ENCODE data around the gene DMBT1.

DMBT1 gene

GRCh38 chr10:122560279-122560804 is at the start of gene DMBT1:
DMBT1 (plus strand) TSS chr10:122560754; CDS start chr10:122560771, 17 bp downstream.
- H3K9me3 Mint-ChIP-seq: no peaks in the 10 kb centered on the region
- DNase-seq (ENCODE audit: low spot score in 2 of 2) (no peak), ATAC-seq (no peak)
- no peaks in the 10 kb centered on the region for H3K36me3 Mint-ChIP-seq
- peaks cover 32% of the 10 kb centered on the region for H3K4me1 Mint-ChIP-seq
- H3K27ac Mint-ChIP-seq: peak within 1 kb of the TSS; percentile 72
- no peak within 1 kb of the TSS for H3K4me3 Mint-ChIP-seq

GRCh38 chr10:122513053-122513452 is 47.5 kb upstream of the DMBT1 start:
- H3K36me3 Mint-ChIP-seq: no peaks in the 10 kb centered on the region
- ATAC-seq (peak; percentile 58), DNase-seq (ENCODE audit: low spot score in 2 of 2) (no peak)
- no peaks in the 10 kb centered on the region for H3K9me3 Mint-ChIP-seq
- H3K4me3 Mint-ChIP-seq: no peak overlapping the region
- no peak overlapping the region for H3K27ac Mint-ChIP-seq
- peaks cover 34% of the 10 kb centered on the region for H3K4me1 Mint-ChIP-seq

GRCh38 chr10:122514045-122514840 is 46.3 kb upstream of the DMBT1 start:
- Mint-ChIP-seq H3K36me3 (peaks cover 5% of the 10 kb centered on the region), H3K4me1 (peaks cover 41% of the 10 kb centered on the region), H3K9me3 (no peaks in the 10 kb centered on the region), H3K27ac (no peak overlapping the region), H3K4me3 (no peak overlapping the region)
- ATAC-seq (no peak), DNase-seq (ENCODE audit: low spot score in 2 of 2) (no peak)

- DNase-seq (ENCODE audit: low spot score in 2 of 2) (no peak), ATAC-seq (no peak)
- Mint-ChIP-seq H3K9me3 (no peaks in the 10 kb centered on the region), H3K4me1 (peaks cover 39% of the 10 kb centered on the region), H3K4me3 (no peak overlapping the region), H3K27ac (no peak overlapping the region), H3K36me3 (peaks cover 6% of the 10 kb centered on the region)
Observed at GRCh38 chr10:122515022-122515424, 45.5 kb upstream of the DMBT1 start.

GRCh38 chr10:122515588-122516231 is 44.8 kb upstream of the DMBT1 start:
- DNase-seq (ENCODE audit: low spot score in 2 of 2) (peak; percentile 43 to 65), ATAC-seq (peak; percentile 92)
- Mint-ChIP-seq H3K9me3 (no peaks in the 10 kb centered on the region), H3K4me1 (peaks cover 39% of the 10 kb centered on the region), H3K27ac (peak overlapping the region; percentile 21), H3K4me3 (peak overlapping the region; percentile 38), H3K36me3 (peaks cover 6% of the 10 kb centered on the region)

- Mint-ChIP-seq H3K9me3 (no peaks in the 10 kb centered on the region), H3K36me3 (peaks cover 6% of the 10 kb centered on the region), H3K4me3 (no peak overlapping the region), H3K27ac (no peak overlapping the region), H3K4me1 (peaks cover 42% of the 10 kb centered on the region)
- DNase-seq (ENCODE audit: low spot score in 2 of 2) (no peak), ATAC-seq (no peak)
Observed at GRCh38 chr10:122516734-122517133, 43.8 kb upstream of the DMBT1 start.

- Mint-ChIP-seq H3K36me3 (peaks cover 6% of the 10 kb centered on the region), H3K27ac (no peak overlapping the region), H3K9me3 (no peaks in the 10 kb centered on the region), H3K4me3 (no peak overlapping the region), H3K4me1 (peaks cover 42% of the 10 kb centered on the region)
- ATAC-seq: no peak
- no peak for DNase-seq (ENCODE audit: low spot score in 2 of 2)
Observed at GRCh38 chr10:122519144-122519543, 41.4 kb upstream of the DMBT1 start.

GRCh38 chr10:122519873-122520272 is 40.7 kb upstream of the DMBT1 start:
- Mint-ChIP-seq H3K4me1 (peaks cover 38% of the 10 kb centered on the region), H3K36me3 (peaks cover 6% of the 10 kb centered on the region), H3K4me3 (no peak overlapping the region), H3K9me3 (no peaks in the 10 kb centered on the region), H3K27ac (no peak overlapping the region)
- ATAC-seq: peak; percentile 50
- DNase-seq (ENCODE audit: low spot score in 2 of 2): no peak

- no peak overlapping the region for H3K4me3 Mint-ChIP-seq
- no peak for ATAC-seq
- H3K27ac Mint-ChIP-seq: no peak overlapping the region
Observed at GRCh38 chr10:122521011-122521410, 39.5 kb upstream of the DMBT1 start.

GRCh38 chr10:122524811-122525210 is 35.7 kb upstream of the DMBT1 start:
- H3K27ac Mint-ChIP-seq: no peak overlapping the region

More at GRCh38 chr10:122521011-122521410, 39.5 kb upstream of the DMBT1 start:
- no peaks in the 10 kb centered on the region for H3K9me3 Mint-ChIP-seq
- H3K36me3 Mint-ChIP-seq: peaks cover 6% of the 10 kb centered on the region
- peaks cover 26% of the 10 kb centered on the region for H3K4me1 Mint-ChIP-seq
- no peak for DNase-seq (ENCODE audit: low spot score in 2 of 2)

GRCh38 chr10:122525788-122526187 is 34.8 kb upstream of the DMBT1 start:
- DNase-seq (ENCODE audit: low spot score in 2 of 2): no peak
- no peak overlapping the region for H3K4me3 Mint-ChIP-seq
- ATAC-seq: no peak
- H3K9me3 Mint-ChIP-seq: no peaks in the 10 kb centered on the region
- H3K27ac Mint-ChIP-seq: no peak overlapping the region
- peaks cover 9% of the 10 kb centered on the region for H3K4me1 Mint-ChIP-seq
- no peaks in the 10 kb centered on the region for H3K36me3 Mint-ChIP-seq

More at GRCh38 chr10:122524811-122525210, 35.7 kb upstream of the DMBT1 start:
- Mint-ChIP-seq H3K36me3 (no peaks in the 10 kb centered on the region), H3K4me3 (no peak overlapping the region), H3K4me1 (peaks cover 9% of the 10 kb centered on the region), H3K9me3 (no peaks in the 10 kb centered on the region)
- DNase-seq (ENCODE audit: low spot score in 2 of 2) (no peak), ATAC-seq (no peak)

- Mint-ChIP-seq H3K36me3 (no peaks in the 10 kb centered on the region), H3K9me3 (no peaks in the 10 kb centered on the region)
Observed at GRCh38 chr10:122526892-122527291, 33.7 kb upstream of the DMBT1 start.

GRCh38 chr10:122530177-122530576 is 30.4 kb upstream of the DMBT1 start:
- no peak for DNase-seq (ENCODE audit: low spot score in 2 of 2)
- peaks cover 5% of the 10 kb centered on the region for H3K4me1 Mint-ChIP-seq
- H3K36me3 Mint-ChIP-seq: no peaks in the 10 kb centered on the region
- no peak overlapping the region for H3K27ac Mint-ChIP-seq
- ATAC-seq: no peak
- H3K4me3 Mint-ChIP-seq: no peak overlapping the region
- H3K9me3 Mint-ChIP-seq: no peaks in the 10 kb centered on the region

More at GRCh38 chr10:122526892-122527291, 33.7 kb upstream of the DMBT1 start:
- ATAC-seq (no peak), DNase-seq (ENCODE audit: low spot score in 2 of 2) (no peak)
- Mint-ChIP-seq H3K27ac (no peak overlapping the region), H3K4me1 (peaks cover 5% of the 10 kb centered on the region), H3K4me3 (no peak overlapping the region)

GRCh38 chr10:122531261-122531660 is 29.3 kb upstream of the DMBT1 start:
- Mint-ChIP-seq H3K36me3 (no peaks in the 10 kb centered on the region), H3K27ac (no peak overlapping the region), H3K4me1 (peaks cover 5% of the 10 kb centered on the region), H3K4me3 (no peak overlapping the region), H3K9me3 (no peaks in the 10 kb centered on the region)
- ATAC-seq: no peak
- DNase-seq (ENCODE audit: low spot score in 2 of 2): no peak

GRCh38 chr10:122531939-122532338 is 28.6 kb upstream of the DMBT1 start:
- ATAC-seq (no peak), DNase-seq (ENCODE audit: low spot score in 2 of 2) (no peak)
- no peak overlapping the region for H3K4me3 Mint-ChIP-seq
- H3K4me1 Mint-ChIP-seq: peaks cover 5% of the 10 kb centered on the region
- no peaks in the 10 kb centered on the region for H3K36me3 Mint-ChIP-seq
- no peaks in the 10 kb centered on the region for H3K9me3 Mint-ChIP-seq
- H3K27ac Mint-ChIP-seq: no peak overlapping the region
